Neural crest cell (in vitro differentiated cells): ENCODE results near the gene NIM1K. TPM values are rescaled to one million over a fixed set of nuclear protein-coding genes. Genes with fewer than 3 reads are reported as not detected.
"Not testable (repeated sequence)": the region's sequence is repeated elsewhere in the genome, so short reads cannot be mapped to it uniquely, and the experiment has no call there.

ENCODE experiments used
- DNase-seq: peaks from one replicate; pipeline ENCODE4 v3.0.0; 2021; ENCODE audit warnings: low read depth, mixed read lengths, low spot score
- H3K27ac Mint-ChIP-seq: one replicate; pipeline ENCODE4 v1.8.0; 2021; ENCODE audit warnings: mild to moderate bottlenecking, mixed read lengths; ENCODE audit not compliant: unreplicated experiment
- H3K27me3 Mint-ChIP-seq: 2 replicates; pipeline ENCODE4 v1.8.0; 2021; ENCODE audit warnings: low read depth, mild to moderate bottlenecking, mixed read lengths
- H3K36me3 Mint-ChIP-seq: 2 replicates; pipeline ENCODE4 v1.8.0; 2021; ENCODE audit warnings: low read depth, mild to moderate bottlenecking, mixed read lengths
- H3K4me1 Mint-ChIP-seq: 2 replicates; pipeline ENCODE4 v1.8.0; 2021; ENCODE audit warnings: mixed read lengths
- H3K4me3 Mint-ChIP-seq: one replicate; pipeline ENCODE4 v1.8.0; 2021; ENCODE audit warnings: mild to moderate bottlenecking, mixed read lengths
- H3K9me3 Mint-ChIP-seq: 2 replicates; pipeline ENCODE4 v1.8.0; 2021; ENCODE audit warnings: mixed read lengths
- CTCF ChIP-seq: fragments of 200-600 bp; sonication (generic); conservative IDR thresholded peaks from 2 replicates; pipeline ENCODE4 v1.5.0; 2021; ENCODE audit warnings: antibody characterized with exemption, mild to moderate bottlenecking
- total RNA-seq: library from RNA; stranded (reverse); gene quantifications from 2 replicates; pipeline ENCODE4 v1.2.1, GENCODE V29; 2021

Gene NIM1K
- total RNA-seq, 1 donor from 2014 or later = 0.30 TPM

GRCh38 chr5:43314724-43315123 is 122.7 kb downstream of the NIM1K start:
- H3K36me3 Mint-ChIP-seq = peaks cover 34% of the 10 kb centered on the region
- peak overlapping the region; percentile 94 for H3K27ac Mint-ChIP-seq
- no peak for TF ChIP-seq CTCF

GRCh38 chr5:43315263-43315662 is 123.2 kb downstream of the NIM1K start:
- H3K4me1 Mint-ChIP-seq = peaks cover 43% of the 10 kb centered on the region
- no peak for TF ChIP-seq CTCF
- H3K4me3 Mint-ChIP-seq = no peak overlapping the region
- no peaks in the 10 kb centered on the region for H3K27me3 Mint-ChIP-seq
- H3K9me3 Mint-ChIP-seq = peaks cover 24% of the 10 kb centered on the region
- DNase-seq = no peak
- H3K36me3 Mint-ChIP-seq = peaks cover 34% of the 10 kb centered on the region
- H3K27ac Mint-ChIP-seq = peak overlapping the region; percentile 24

More at GRCh38 chr5:43314724-43315123, 122.7 kb downstream of the NIM1K start:
- Mint-ChIP-seq H3K4me1 (peaks cover 49% of the 10 kb centered on the region), H3K4me3 (peak overlapping the region; percentile 1), H3K27me3 (no peaks in the 10 kb centered on the region), H3K9me3 (peaks cover 24% of the 10 kb centered on the region)
- DNase-seq = no peak

GRCh38 chr5:43315682-43316081 is 123.7 kb downstream of the NIM1K start:
- no peak for TF ChIP-seq CTCF
- DNase-seq = no peak
- H3K4me3 Mint-ChIP-seq = no peak overlapping the region
- no peaks in the 10 kb centered on the region for H3K27me3 Mint-ChIP-seq
- H3K4me1 Mint-ChIP-seq = peaks cover 43% of the 10 kb centered on the region
- H3K27ac Mint-ChIP-seq = peak overlapping the region; percentile 24
- H3K9me3 Mint-ChIP-seq = peaks cover 26% of the 10 kb centered on the region
- peaks cover 33% of the 10 kb centered on the region for H3K36me3 Mint-ChIP-seq

- Mint-ChIP-seq H3K4me3 (no peak overlapping the region), H3K27me3 (no peaks in the 10 kb centered on the region), H3K4me1 (peaks cover 43% of the 10 kb centered on the region), H3K9me3 (peaks cover 28% of the 10 kb centered on the region), H3K27ac (no peak overlapping the region), H3K36me3 (peaks cover 32% of the 10 kb centered on the region)
- TF ChIP-seq CTCF = no peak
- no peak for DNase-seq
Observed at GRCh38 chr5:43316421-43316820, 124.4 kb downstream of the NIM1K start.

- H3K27me3 Mint-ChIP-seq = no peaks in the 10 kb centered on the region
- H3K27ac Mint-ChIP-seq = peak overlapping the region; percentile 23
- H3K9me3 Mint-ChIP-seq = peaks cover 23% of the 10 kb centered on the region
- peaks cover 19% of the 10 kb centered on the region for H3K36me3 Mint-ChIP-seq
- no peak overlapping the region for H3K4me3 Mint-ChIP-seq
- DNase-seq = no peak
- peaks cover 12% of the 10 kb centered on the region for H3K4me1 Mint-ChIP-seq
- TF ChIP-seq CTCF = no peak
Observed at GRCh38 chr5:43320846-43321245, 128.8 kb downstream of the NIM1K start.

- Mint-ChIP-seq H3K27ac (peak overlapping the region; percentile 20), H3K36me3 (peaks cover 23% of the 10 kb centered on the region), H3K9me3 (peaks cover 19% of the 10 kb centered on the region)
- not testable (repeated sequence) for DNase-seq, H3K4me3 Mint-ChIP-seq, H3K27me3 Mint-ChIP-seq, H3K4me1 Mint-ChIP-seq
Observed at GRCh38 chr5:43323488-43323887, 131.5 kb downstream of the NIM1K start.

- H3K4me1 Mint-ChIP-seq, DNase-seq, H3K27ac Mint-ChIP-seq, H3K27me3 Mint-ChIP-seq, H3K4me3 Mint-ChIP-seq: not testable (repeated sequence)
- H3K36me3 Mint-ChIP-seq = peaks cover 23% of the 10 kb centered on the region
- H3K9me3 Mint-ChIP-seq = peaks cover 15% of the 10 kb centered on the region
Observed at GRCh38 chr5:43325624-43326023, 133.6 kb downstream of the NIM1K start.
